Hepatocyte (in vitro differentiated cells): ENCODE measurements around the gene UBE3C.

Experiments used
- CTCF ChIP-seq: fragments of 200-600 bp; sonication (generic); IDR thresholded peaks from 2 replicates; pipeline ENCODE4 v1.5.1; 2016; ENCODE audit warnings: antibody characterized with exemption, mild to moderate bottlenecking; ENCODE audit not compliant: poor library complexity
- EZH2phosphoT487 ChIP-seq: fragments of 200-600 bp; sonication (generic); IDR thresholded peaks from one replicate; pipeline ENCODE4 v1.6.1; 2018; ENCODE audit warnings: antibody characterized with exemption, mild to moderate bottlenecking, low read depth, moderate library complexity; ENCODE audit not compliant: unreplicated experiment, severe bottlenecking

GRCh38 chr7:157280216-157280841 lies 141.6 kb downstream of the UBE3C start:
- TF ChIP-seq CTCF (no peak), EZH2phosphoT487 (no peak)
